HEK293T (cell line): ENCODE results near the gene PLCL2.

ENCODE experiments used
- CTCF ChIA-PET: fragments of 350-600 bp; formaldehyde crosslinking; extraction: SDS; loops from one replicate; lab custom pipeline; 2021; ENCODE audit warnings: antibody characterized with exemption, inconsistent platforms; lab: Yijun Ruan, JAX
- POLR2A ChIA-PET: fragments of 350-600 bp; formaldehyde crosslinking; extraction: SDS; loops from one replicate; lab custom pipeline; 2020; ENCODE audit warnings: antibody characterized with exemption, inconsistent platforms; lab: Yijun Ruan, JAX
- DNase-seq: peaks from one replicate; pipeline ENCODE4 v3.0.0; 2012; ENCODE audit warnings: mixed read lengths; ENCODE audit errors: extremely low spot score
- ARNT ChIP-seq: fragments of 450-650 bp; IDR thresholded peaks from 2 replicates; pipeline ENCODE4 v1.6.1; 2017; ENCODE audit warnings: mild to moderate bottlenecking
- BHLHE40 ChIP-seq: fragments of 450-650 bp; IDR thresholded peaks from 2 replicates; pipeline ENCODE4 v1.6.1; 2016; ENCODE audit warnings: mild to moderate bottlenecking, moderate library complexity, borderline replicate concordance
- CTBP1 ChIP-seq: fragments of 450-650 bp; IDR thresholded peaks from 2 replicates; pipeline ENCODE4 v1.6.1; 2016; ENCODE audit warnings: borderline replicate concordance
- ELF4 ChIP-seq: fragments of 450-650 bp; IDR thresholded peaks from 2 replicates; pipeline ENCODE4 v1.6.1; 2017; ENCODE audit warnings: antibody characterized with exemption
- FOXA1 ChIP-seq: fragments of 450-650 bp; IDR thresholded peaks from 2 replicates; pipeline ENCODE4 v1.6.1; 2016; ENCODE audit warnings: mild to moderate bottlenecking
- FOXK2 ChIP-seq: fragments of 450-650 bp; IDR thresholded peaks from 2 replicates; pipeline ENCODE4 v1.6.1; 2016; ENCODE audit warnings: mild to moderate bottlenecking
- FOXM1 ChIP-seq: fragments of 450-650 bp; IDR thresholded peaks from 2 replicates; pipeline ENCODE4 v1.6.1; 2017; ENCODE audit warnings: mild to moderate bottlenecking, borderline replicate concordance
- HDGF ChIP-seq: fragments of 450-650 bp; IDR thresholded peaks from 2 replicates; pipeline ENCODE4 v1.6.1; 2017; ENCODE audit warnings: antibody characterized with exemption, borderline replicate concordance
- L3MBTL2 ChIP-seq: fragments of 450-650 bp; conservative IDR thresholded peaks from 2 replicates; pipeline ENCODE4 v1.6.1; 2016; ENCODE audit warnings: mild to moderate bottlenecking
- LEF1 ChIP-seq: fragments of 450-650 bp; IDR thresholded peaks from 2 replicates; pipeline ENCODE4 v1.6.1; 2017; ENCODE audit warnings: mild to moderate bottlenecking, borderline replicate concordance
- NFRKB ChIP-seq: fragments of 450-650 bp; IDR thresholded peaks from 2 replicates; pipeline ENCODE4 v1.6.1; 2016; ENCODE audit warnings: mild to moderate bottlenecking, moderate library complexity
- PKNOX1 ChIP-seq: fragments of 450-650 bp; IDR thresholded peaks from 2 replicates; pipeline ENCODE4 v1.6.1; 2016
- SP1 ChIP-seq: fragments of 450-650 bp; IDR thresholded peaks from 2 replicates; pipeline ENCODE4 v1.6.1; 2017
- SUZ12 ChIP-seq: fragments of 450-650 bp; IDR thresholded peaks from 2 replicates; pipeline ENCODE4 v1.6.1; 2016; ENCODE audit warnings: mild to moderate bottlenecking
- TARDBP ChIP-seq: fragments of 450-650 bp; IDR thresholded peaks from 2 replicates; pipeline ENCODE4 v1.6.1; 2016
- ZNF384 ChIP-seq: fragments of 450-650 bp; IDR thresholded peaks from 2 replicates; pipeline ENCODE4 v1.6.1; 2016

Gene PLCL2

GRCh38 chr3:17078926-17079465, 194.2 kb downstream of the PLCL2 start:
- ChIA-PET POLR2A (no interaction called here), CTCF (no interaction called here)
- no peak for DNase-seq
- TF ChIP-seq TARDBP (no peak), LEF1 (no peak), SP1 (no peak), FOXA1 (no peak), NFRKB (no peak), L3MBTL2 (no peak), CTBP1 (no peak), FOXK2 (no peak), ARNT (no peak), SUZ12 (no peak), HDGF (no peak), ZNF384 (no peak), FOXM1 (no peak), BHLHE40 (no peak), ELF4 (no peak), PKNOX1 (no peak)

GRCh38 chr3:17079933-17080332, 195.2 kb downstream of the PLCL2 start:
- CTCF ChIA-PET: no interaction called here
- no peak for DNase-seq
- TF ChIP-seq FOXM1 (no peak), HDGF (no peak), CTBP1 (no peak), LEF1 (no peak), TARDBP (no peak), SP1 (no peak), NFRKB (no peak), L3MBTL2 (no peak), ZNF384 (no peak), ARNT (no peak), SUZ12 (no peak)
- POLR2A ChIA-PET: no interaction called here

- TF ChIP-seq SP1: no peak
- no peak for TF ChIP-seq NFRKB
- TF ChIP-seq TARDBP: no peak
- no peak for TF ChIP-seq FOXA1
- TF ChIP-seq ELF4: no peak
- no peak for TF ChIP-seq PKNOX1
- TF ChIP-seq LEF1: no peak
- no peak for TF ChIP-seq ARNT
- no peak for TF ChIP-seq FOXK2
- no peak for TF ChIP-seq L3MBTL2
- no peak for TF ChIP-seq FOXM1
- TF ChIP-seq HDGF: no peak
- TF ChIP-seq ZNF384: no peak
- TF ChIP-seq SUZ12: no peak
- no peak for TF ChIP-seq CTBP1
- ChIA-PET CTCF (interaction anchor here (0.6 kb wide), 1 partner anchor 161 kb away, joined by 5 read pairs; no protein-coding TSS in a partner anchor), POLR2A (no interaction called here)
- no peak for DNase-seq
Observed at GRCh38 chr3:17081520-17081919, 196.8 kb downstream of the PLCL2 start.

- POLR2A ChIA-PET: no interaction called here
Observed at GRCh38 chr3:17087509-17087908, 202.8 kb downstream of the PLCL2 start.

GRCh38 chr3:17088017-17088416, 203.3 kb downstream of the PLCL2 start:
- CTCF ChIA-PET: no interaction called here
- TF ChIP-seq NFRKB: no peak
- TF ChIP-seq HDGF: no peak
- TF ChIP-seq BHLHE40: no peak
- no peak for TF ChIP-seq L3MBTL2
- no peak for TF ChIP-seq ZNF384
- no peak for TF ChIP-seq FOXA1
- TF ChIP-seq ARNT: no peak
- no peak for TF ChIP-seq FOXK2
- TF ChIP-seq LEF1: no peak
- no peak for TF ChIP-seq PKNOX1
- no peak for TF ChIP-seq FOXM1
- no peak for DNase-seq
- POLR2A ChIA-PET: no interaction called here

More at GRCh38 chr3:17087509-17087908, 202.8 kb downstream of the PLCL2 start:
- TF ChIP-seq FOXK2 (no peak), LEF1 (no peak), TARDBP (no peak), FOXA1 (no peak), HDGF (no peak), PKNOX1 (no peak), SP1 (no peak), FOXM1 (no peak), ELF4 (no peak), SUZ12 (no peak), L3MBTL2 (no peak), ARNT (no peak), NFRKB (no peak), CTBP1 (no peak), BHLHE40 (no peak), ZNF384 (no peak)
- CTCF ChIA-PET: no interaction called here
- DNase-seq: no peak
